Measurements from ENCODE around the gene HOGA1.

DNA sequence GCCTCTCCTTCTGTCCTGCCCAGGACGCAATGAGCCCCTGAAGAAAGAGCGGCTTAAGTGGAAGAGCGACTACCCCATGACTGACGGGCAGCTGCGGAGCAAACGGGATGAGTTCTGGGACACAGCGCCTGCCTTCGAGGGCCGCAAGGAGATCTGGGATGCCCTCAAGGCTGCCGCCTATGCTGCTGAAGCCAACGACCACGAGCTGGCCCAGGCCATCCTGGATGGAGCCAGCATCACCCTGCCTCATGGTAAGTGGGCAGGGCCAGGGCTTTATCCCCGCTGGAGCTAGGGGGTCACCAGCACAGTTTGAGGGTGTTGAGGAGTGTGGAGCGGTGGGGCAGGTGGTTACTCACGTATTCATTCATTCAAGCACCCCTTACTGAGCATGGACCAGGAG lies 16.3 kb upstream of the HOGA1 start:
- TF ChIP-seq EZH2phosphoT487 (IDR thresholded peaks at IDR 0.05; ENCODE audit: low read depth, severe bottlenecking, unreplicated experiment): no peak
- TF ChIP-seq, protein P1, sequence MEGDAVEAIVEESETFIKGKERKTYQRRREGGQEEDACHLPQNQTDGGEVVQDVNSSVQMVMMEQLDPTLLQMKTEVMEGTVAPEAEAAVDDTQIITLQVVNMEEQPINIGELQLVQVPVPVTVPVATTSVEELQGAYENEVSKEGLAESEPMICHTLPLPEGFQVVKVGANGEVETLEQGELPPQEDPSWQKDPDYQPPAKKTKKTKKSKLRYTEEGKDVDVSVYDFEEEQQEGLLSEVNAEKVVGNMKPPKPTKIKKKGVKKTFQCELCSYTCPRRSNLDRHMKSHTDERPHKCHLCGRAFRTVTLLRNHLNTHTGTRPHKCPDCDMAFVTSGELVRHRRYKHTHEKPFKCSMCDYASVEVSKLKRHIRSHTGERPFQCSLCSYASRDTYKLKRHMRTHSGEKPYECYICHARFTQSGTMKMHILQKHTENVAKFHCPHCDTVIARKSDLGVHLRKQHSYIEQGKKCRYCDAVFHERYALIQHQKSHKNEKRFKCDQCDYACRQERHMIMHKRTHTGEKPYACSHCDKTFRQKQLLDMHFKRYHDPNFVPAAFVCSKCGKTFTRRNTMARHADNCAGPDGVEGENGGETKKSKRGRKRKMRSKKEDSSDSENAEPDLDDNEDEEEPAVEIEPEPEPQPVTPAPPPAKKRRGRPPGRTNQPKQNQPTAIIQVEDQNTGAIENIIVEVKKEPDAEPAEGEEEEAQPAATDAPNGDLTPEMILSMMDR (IDR thresholded peaks at IDR 0.05; ENCODE audit: poor library complexity): no peak

Data from hepatocyte (in vitro differentiated cells).